Daoy (cell line): ENCODE data around the gene SPNS3. TPM values are rescaled to one million over a fixed set of nuclear protein-coding genes. Genes with fewer than 3 reads are reported as not detected.

ENCODE experiments used
- DNase-seq: peaks from one replicate; pipeline ENCODE4 v3.0.0-alpha.2; 2015; ENCODE audit warnings: low read depth
- total RNA-seq: library from RNA; depleted of rRNA; stranded (reverse); fragments of >200 nt; shearing (Covaris generic); gene quantifications from 2 replicates; pipeline ENCODE4 v1.2.3, GENCODE V29; 2014

Gene SPNS3
- total RNA-seq, 1 experiment from 2014 or later = 0.11 TPM

GRCh38 chr17:4427505-4427904, 6.2 kb upstream of the SPNS3 start:
- no peak for DNase-seq

DNA sequence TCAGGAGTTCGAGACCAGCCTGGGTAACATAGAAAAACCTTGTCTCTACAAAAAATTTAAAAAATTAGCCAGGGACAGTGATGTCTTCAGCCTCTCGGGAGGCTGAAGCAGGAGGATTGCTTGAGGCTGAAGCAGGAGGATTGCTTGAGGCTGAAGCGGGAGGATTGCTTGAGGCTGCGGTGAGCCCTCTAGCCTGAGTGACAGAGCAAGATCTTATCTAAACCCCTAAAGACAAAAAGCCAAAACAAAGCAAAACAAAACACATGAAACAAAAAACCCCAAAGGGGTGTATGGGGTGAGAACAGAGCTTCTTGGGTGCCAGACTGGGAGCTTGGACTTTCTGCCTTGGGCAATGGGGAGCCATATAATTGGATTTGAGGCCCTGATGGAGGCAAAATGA, 2.6 kb downstream of the SPNS3 start:
- no peak for DNase-seq

GRCh38 chr17:4436846-4437245, 3.1 kb downstream of the SPNS3 start:
- no peak for DNase-seq

GRCh38 chr17:4438162-4438944, 4.6 kb downstream of the SPNS3 start:
- no peak for DNase-seq

DNA sequence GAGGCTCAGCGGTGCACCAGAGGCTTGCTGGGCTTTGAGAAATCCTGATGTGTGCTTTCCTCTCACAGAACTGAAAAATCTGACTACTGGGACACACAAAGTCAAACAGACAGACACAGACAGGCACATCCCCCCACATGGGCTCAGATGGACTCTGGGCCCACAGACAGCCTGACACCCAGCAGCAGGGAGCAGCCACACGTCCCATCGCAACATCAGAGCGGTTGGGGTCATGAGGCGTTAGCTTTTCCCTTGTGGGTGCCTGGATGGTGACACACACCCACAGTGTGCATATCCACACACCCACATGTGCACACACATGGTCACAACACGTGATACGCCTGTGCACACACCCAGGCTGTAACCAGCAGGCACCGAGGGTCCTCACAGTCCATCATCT, 6.3 kb downstream of the SPNS3 start:
- no peak for DNase-seq

- DNase-seq = no peak
Measured at GRCh38 chr17:4440690-4441686, 7.2 kb downstream of the SPNS3 start.

GRCh38 chr17:4442582-4442981, 8.8 kb downstream of the SPNS3 start:
- DNase-seq = no peak

GRCh38 chr17:4443476-4443875, 9.7 kb downstream of the SPNS3 start:
- no peak for DNase-seq

DNA sequence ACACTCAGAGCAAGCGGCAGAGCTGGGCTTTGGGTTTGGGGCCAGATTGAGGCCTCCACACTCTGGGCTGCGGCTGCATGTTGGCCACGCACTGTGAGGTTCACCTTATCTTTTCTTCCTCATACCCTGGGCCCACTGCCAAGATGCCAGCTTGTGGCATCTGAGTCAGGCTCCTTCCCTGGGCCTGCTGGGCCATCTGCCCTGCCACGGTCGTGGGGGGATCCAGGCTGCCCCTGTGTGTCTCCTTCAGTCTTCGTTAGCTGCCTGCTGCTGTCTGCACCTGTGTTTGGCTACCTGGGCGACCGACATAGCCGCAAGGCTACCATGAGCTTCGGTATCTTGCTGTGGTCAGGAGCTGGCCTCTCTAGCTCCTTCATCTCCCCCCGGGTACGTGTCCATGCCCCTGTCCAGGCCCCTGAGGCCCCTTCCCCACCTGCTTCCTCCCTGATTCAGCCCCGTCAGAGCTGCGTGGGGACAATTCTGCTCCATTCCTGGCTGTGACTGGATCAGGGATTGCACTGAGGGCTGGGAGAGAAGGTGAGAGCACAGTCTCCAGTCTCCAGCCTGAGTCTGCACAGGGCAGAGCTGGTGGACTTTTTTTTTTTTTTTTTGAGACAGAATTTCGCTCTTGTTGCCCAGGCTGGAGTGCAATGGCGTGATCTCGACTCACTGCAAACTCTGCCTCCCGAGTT, 11.2 kb downstream of the SPNS3 start:
- DNase-seq = peak; percentile 85

DNA sequence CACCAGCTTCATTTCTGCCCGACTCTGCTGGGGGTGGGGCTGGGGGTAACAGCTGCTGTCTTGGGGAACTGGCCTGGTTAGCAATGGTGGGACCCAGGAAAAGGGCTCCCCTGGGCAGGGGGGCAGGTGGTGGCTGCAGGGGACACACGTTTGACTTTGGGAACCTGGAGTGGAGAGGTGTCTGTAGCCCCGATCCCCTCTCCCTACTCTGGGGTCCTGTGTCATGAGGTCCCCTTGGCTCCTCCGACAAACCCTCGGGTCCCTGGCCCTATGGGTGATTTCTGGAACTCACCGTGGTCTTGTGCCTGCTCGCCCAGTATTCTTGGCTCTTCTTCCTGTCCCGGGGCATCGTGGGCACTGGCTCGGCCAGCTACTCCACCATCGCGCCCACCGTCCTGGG, 12.0 kb downstream of the SPNS3 start:
- no peak for DNase-seq

DNA sequence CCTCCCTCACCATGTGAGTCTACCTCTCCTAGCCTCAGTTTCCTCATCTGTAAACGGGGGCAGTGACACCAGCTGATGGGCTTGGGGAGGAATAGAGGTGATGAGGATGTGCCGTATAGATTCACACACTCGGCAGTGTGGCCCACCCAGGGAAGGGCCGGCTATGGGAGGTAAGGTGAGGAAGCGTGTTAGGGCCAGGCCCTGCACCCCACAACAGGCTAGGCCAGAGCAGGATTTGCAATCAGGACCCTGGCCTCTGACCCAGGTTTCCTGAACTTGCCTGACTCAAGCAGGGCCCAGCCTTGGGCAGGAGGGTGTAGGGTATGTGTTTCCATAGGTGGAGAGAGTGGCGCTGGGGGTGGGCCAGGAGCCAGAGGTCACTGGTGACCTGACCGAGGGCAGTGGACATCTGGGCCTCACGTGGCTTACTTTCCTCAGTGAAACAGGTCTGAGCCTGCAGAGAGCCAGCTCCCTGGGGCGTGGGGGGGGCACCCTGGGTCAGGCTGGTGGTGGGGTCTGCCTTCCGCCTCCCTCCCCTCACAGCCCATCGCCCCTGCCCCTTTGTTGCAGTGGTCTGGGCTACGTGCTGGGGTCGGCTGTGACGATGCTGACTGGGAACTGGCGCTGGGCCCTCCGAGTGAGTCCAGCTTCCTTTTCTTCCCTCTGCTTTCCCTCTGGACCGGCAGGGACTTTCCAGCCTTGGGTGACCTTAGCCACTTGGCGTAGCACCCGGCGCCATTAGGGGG, 12.8 kb downstream of the SPNS3 start:
- DNase-seq = no peak

GRCh38 chr17:4448197-4448980, 14.6 kb downstream of the SPNS3 start:
- no peak for DNase-seq

- DNase-seq = peak; percentile 42
Measured at GRCh38 chr17:4449736-4450135, 16.0 kb downstream of the SPNS3 start.

- no peak for DNase-seq
Measured at GRCh38 chr17:4450710-4451316, 17.1 kb downstream of the SPNS3 start.

DNA sequence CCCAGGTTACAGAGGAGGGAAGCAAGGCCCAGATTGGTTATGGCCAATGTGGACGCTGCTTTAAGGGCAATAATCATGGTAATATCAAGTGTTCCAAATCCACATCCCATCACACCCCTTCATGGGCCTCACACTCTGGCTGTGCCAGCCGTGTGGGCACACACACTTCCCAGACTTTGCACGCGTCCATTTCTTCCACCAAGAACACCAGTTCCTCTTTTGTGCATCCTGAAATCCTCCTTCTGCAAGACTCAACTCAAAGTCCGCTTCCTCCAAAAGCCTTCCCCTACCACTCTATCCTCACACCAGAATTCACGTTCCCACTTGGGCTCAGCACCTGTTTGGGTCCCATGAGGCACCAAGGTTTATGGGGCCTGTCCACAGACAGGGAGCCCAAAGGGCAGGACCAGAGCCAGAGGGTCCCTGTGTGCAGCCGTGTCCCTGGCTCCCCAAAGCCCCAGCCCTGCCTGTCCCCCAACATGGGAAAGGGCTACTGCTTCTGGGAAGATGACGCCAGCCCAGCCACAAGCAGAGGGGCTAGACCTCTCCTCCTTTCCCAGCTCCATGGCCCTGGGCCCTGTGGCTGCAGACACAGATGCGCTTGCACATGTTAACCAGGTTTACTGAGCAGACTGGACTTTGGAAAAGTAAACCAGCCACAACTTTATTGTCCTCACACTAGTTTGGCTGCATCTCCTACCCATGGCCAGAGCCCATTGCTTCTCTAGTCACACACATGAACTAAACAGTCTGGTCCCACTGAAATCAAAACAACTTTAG, 20.3 kb downstream of the SPNS3 start:
- no peak for DNase-seq

DNA sequence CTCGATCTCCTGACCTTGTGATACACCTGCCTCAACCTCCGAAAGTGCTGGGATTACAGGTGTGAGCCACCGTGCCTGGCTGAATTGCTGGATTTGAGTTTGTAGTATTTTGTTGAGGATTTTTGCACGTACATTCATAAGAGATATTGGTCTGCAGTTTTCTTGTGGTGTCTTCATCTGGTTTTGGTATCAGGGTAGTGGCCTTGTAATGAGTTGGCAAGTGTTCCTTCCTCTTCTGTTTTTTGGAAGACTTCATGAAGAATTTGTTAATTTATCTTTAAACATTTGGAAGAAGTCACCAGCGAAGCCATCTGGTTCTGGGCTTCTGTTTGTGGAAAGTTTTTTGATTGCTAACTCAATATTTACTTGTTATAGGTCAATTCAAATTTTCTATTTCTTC, 26.9 kb downstream of the SPNS3 start:
- DNase-seq = no peak

DNA sequence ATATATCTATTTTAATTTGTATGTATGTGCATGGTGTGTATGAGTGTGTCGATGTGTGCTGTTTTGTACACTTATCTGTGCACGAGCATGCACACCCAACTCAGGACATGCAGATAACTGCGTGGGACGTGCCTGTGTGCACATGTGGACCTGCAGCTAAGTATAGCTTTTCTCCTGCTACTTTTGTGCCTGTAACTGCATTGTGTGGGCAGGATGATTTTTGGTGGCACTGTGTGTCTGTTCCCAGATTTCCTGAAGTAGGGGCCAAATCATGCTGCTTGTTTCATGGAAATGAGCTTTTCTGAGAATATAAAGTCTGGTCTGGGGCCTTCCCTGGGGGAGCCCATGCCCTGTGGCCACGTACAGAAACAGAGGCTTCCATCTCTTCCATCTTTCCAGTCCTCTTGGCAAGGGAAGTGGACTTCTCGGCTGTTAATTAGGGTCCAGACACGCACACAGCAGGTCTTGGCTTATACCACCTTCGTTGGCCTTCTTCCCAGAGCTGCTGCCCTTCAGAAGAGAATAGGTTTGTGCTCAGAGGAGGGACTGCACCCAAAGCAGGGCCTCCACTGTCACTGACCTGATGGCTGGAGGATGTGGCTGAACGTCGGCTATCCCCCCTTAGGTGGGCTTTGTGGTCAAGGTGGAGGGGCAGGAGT, 30.2 kb downstream of the SPNS3 start:
- no peak for DNase-seq

- no peak for DNase-seq
Measured at GRCh38 chr17:4465786-4466185, 32.0 kb downstream of the SPNS3 start.

DNA sequence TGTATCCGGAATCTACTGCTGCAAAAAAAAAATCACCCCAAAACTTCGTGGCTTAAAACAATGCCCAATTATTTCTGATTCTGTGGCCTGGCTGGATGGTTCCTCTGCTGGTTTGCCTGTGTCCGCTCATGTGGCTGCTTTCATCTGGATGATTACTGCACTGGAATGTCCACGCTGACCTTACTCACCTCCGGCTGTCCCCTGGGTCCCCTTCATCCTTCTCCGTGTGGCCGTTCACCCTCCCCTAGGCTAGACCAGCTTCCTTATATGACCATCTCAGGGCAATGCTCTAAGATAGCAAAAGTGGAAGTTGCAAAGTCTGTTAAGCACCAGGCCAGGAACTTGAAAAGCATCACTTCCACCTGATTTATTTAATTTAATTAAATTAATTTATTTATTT, 33.5 kb downstream of the SPNS3 start:
- DNase-seq = no peak
